Endothelial cell of umbilical vein (primary cell): ENCODE measurements around the gene BRD2. TPM values are rescaled to one million over a fixed set of nuclear protein-coding genes. Genes with fewer than 3 reads are reported as not detected.

Experiments
- BruUV-seq: library from RNA; stranded (reverse); fragments of 400-500 nt; replicated peaks from 2 replicates; lab custom pipeline; 2021; lab: Mats Ljungman, UMichigan
- CTCF ChIA-PET: fragments of 300-600, 350-600 bp; sonication (Branson Sonifier 250); formaldehyde crosslinking; loops from one replicate; lab custom pipeline; 2021; ENCODE audit warnings: antibody characterized with exemption, inconsistent platforms; lab: Charles Lee
- POLR2A ChIA-PET: fragments of 300-600, 350-600 bp; sonication (Branson Sonifier 250); formaldehyde crosslinking; loops from one replicate; lab custom pipeline; 2021; ENCODE audit warnings: antibody characterized with exemption, inconsistent platforms; lab: Charles Lee
- DNase-seq: peaks from one replicate; pipeline ENCODE4 v3.0.0-alpha.2; 2011; ENCODE audit warnings: low read depth, low spot score
- FAIRE-seq: peaks from 2 replicates; lab custom pipeline; 2011; peaks lifted over from hg19 to GRCh38; lab: Jason Lieb, UNC
- H2AFZ ChIP-seq: 2 replicates; pipeline ENCODE4 v1.6.0; 2012; ENCODE audit warnings: low read depth, low read length, control low read depth, inconsistent platforms
- H3K27ac ChIP-seq: 2 replicates; pipeline ENCODE4 v1.5.1; 2011; ENCODE audit warnings: low read depth, mild to moderate bottlenecking, control low read depth, low read length, moderate library complexity; ENCODE audit not compliant: insufficient read depth
- H3K27me3 ChIP-seq, 2 experiments: 2 replicates each; pipeline versions ENCODE4 v1.6.0 to v1.6.1; 2011; ENCODE audit warnings: low read length in 2 of 2, mixed read lengths in 1 of 2; ENCODE audit not compliant: control insufficient read depth in 2 of 2, insufficient read depth in 2 of 2
- H3K36me3 ChIP-seq, 2 experiments: 2 replicates in 1 of 2; 3 replicates in 1 of 2; pipeline ENCODE4 v1.5.1; 2011; ENCODE audit warnings: low read length in 2 of 2, mild to moderate bottlenecking in 1 of 2, moderate library complexity in 1 of 2; ENCODE audit not compliant: control insufficient read depth in 2 of 2, insufficient read depth in 2 of 2; ENCODE audit errors: extremely low read depth in 1 of 2
- H3K4me1 ChIP-seq: 3 replicates; pipeline ENCODE4 v1.5.1; 2011; ENCODE audit warnings: mild to moderate bottlenecking, low read length; ENCODE audit not compliant: control insufficient read depth, insufficient read depth; ENCODE audit errors: extremely low read depth
- H3K4me2 ChIP-seq: 2 replicates; pipeline ENCODE4 v1.6.1; 2011; ENCODE audit warnings: low read length, control low read depth, mixed read lengths; ENCODE audit not compliant: insufficient read depth
- H3K4me3 ChIP-seq, 3 experiments: fragments of 200-600 bp in 1 of 3; sonication (generic), shearing (Covaris generic) in 1 of 3; replicated peaks in 1 of 3; 2 replicates each; pipeline ENCODE4 v1.5.1; 2011 to 2016; ENCODE audit warnings: control low read depth in 3 of 3, low read length in 3 of 3, mild to moderate bottlenecking in 2 of 3, inconsistent platforms in 1 of 3, low read depth in 1 of 3, moderate library complexity in 1 of 3; ENCODE audit not compliant: insufficient read depth in 1 of 3
- H3K79me2 ChIP-seq: 2 replicates; pipeline ENCODE4 v1.6.0; 2012; ENCODE audit warnings: low read length, inconsistent platforms; ENCODE audit not compliant: control insufficient read depth, insufficient read depth
- H3K9ac ChIP-seq: replicated peaks from 2 replicates; pipeline ENCODE3; 2011; ENCODE audit warnings: low read length, control low read depth; ENCODE audit not compliant: insufficient read depth; ENCODE audit errors: extremely low read depth
- H3K9me1 ChIP-seq: replicated peaks from 3 replicates; pipeline ENCODE4 v1.6.0; 2011; ENCODE audit warnings: mild to moderate bottlenecking, low read length; ENCODE audit not compliant: control insufficient read depth, insufficient read depth; ENCODE audit errors: extremely low read depth
- H3K9me3 ChIP-seq: replicated peaks from 2 replicates; pipeline ENCODE4 v1.5.1; 2012; ENCODE audit warnings: low read length, inconsistent platforms; ENCODE audit not compliant: control insufficient read depth, insufficient read depth
- H4K20me1 ChIP-seq: replicated peaks from 2 replicates; pipeline ENCODE3; 2011; ENCODE audit warnings: mild to moderate bottlenecking, low read length; ENCODE audit not compliant: control insufficient read depth, insufficient read depth; ENCODE audit errors: extremely low read depth
- EZH2 ChIP-seq: IDR thresholded peaks from 2 replicates; pipeline ENCODE4 v1.6.1; 2012; ENCODE audit warnings: borderline replicate concordance, low read depth, mild to moderate bottlenecking, moderate library complexity, low read length, inconsistent platforms; ENCODE audit not compliant: severe bottlenecking
- FOS ChIP-seq: IDR thresholded peaks from 2 replicates; pipeline ENCODE4 v1.6.1; 2011; ENCODE audit warnings: mild to moderate bottlenecking, low read length, moderate library complexity, borderline replicate concordance; ENCODE audit not compliant: insufficient read depth
- GATA2 ChIP-seq: IDR thresholded peaks from 2 replicates; pipeline ENCODE4 v1.7.0; 2011; ENCODE audit warnings: low read depth, mild to moderate bottlenecking, moderate library complexity, mixed read lengths, low read length; ENCODE audit not compliant: insufficient read length, insufficient read depth
- JUN ChIP-seq: IDR thresholded peaks from 2 replicates; pipeline ENCODE4 v1.6.1; 2011; ENCODE audit warnings: borderline replicate concordance, low read depth; ENCODE audit not compliant: insufficient read length, insufficient read depth
- MYC ChIP-seq: IDR thresholded peaks from one replicate; pipeline ENCODE4 v1.6.1; 2011; ENCODE audit warnings: mild to moderate bottlenecking, low read depth, low read length
- POLR2A ChIP-seq: IDR thresholded peaks from 2 replicates; pipeline ENCODE4 v1.6.1; 2012; ENCODE audit warnings: low read depth, mild to moderate bottlenecking, control low read depth, low read length
- POLR2AphosphoS5 ChIP-seq: IDR thresholded peaks from 2 replicates; pipeline ENCODE4 v1.6.1; 2012; ENCODE audit warnings: low read depth, mild to moderate bottlenecking, control low read depth, low read length, moderate library complexity; ENCODE audit not compliant: insufficient read depth
- dilution Hi-C: fragments of 300-500 bp; cut with MboI; formaldehyde crosslinking; loops from one replicate; pipeline ENCODE4 v1.15.0; 2019; ENCODE audit warnings: low sequenced_read_pairs; ENCODE audit not compliant: extremely low pct_ligation_motif_present
- intact Hi-C: fragments of 100-400 bp; cut with micrococcal nuclease; formaldehyde crosslinking; loops from one replicate; pipeline ENCODE4 v1.10.0; 2022
- polyA plus RNA-seq, 4 experiments: library from polyadenylated mRNA; depleted of rRNA in 3 of 4; stranded (reverse) in 3 of 4; unstranded in 1 of 4; fragments of >200 nt; gene quantifications; 2 replicates each; pipeline versions ENCODE4 v1.2.1 to v1.2.3, GENCODE V29; 2011 to 2012; ENCODE audit warnings: missing spikeins in 1 of 4
- total RNA-seq: library from RNA; stranded (reverse); gene quantifications from 2 replicates; pipeline ENCODE4 v1.2.3, GENCODE V29; 2021
- TF ChIP-seq, protein P1 (sequence below), 2 donors: IDR thresholded peaks; 1 replicate in 1 of 2; 2 replicates in 1 of 2; pipeline ENCODE4 v1.5.1; 2011; ENCODE audit warnings: low read length in 2 of 2, mild to moderate bottlenecking in 2 of 2, moderate library complexity in 2 of 2, control low read depth in 1 of 2, inconsistent platforms in 1 of 2, low read depth in 1 of 2; ENCODE audit not compliant: insufficient read depth in 1 of 2; ENCODE audit errors: extremely low read depth in 1 of 2
- TF ChIP-seq, protein P2 (sequence below): IDR thresholded peaks from 2 replicates; pipeline ENCODE4 v1.6.1; 2011; ENCODE audit not compliant: insufficient read depth, insufficient read length

Gene BRD2
- total and polyA plus RNA-seq, 2 donors (not counting 3 experiments of a cell fraction or from before 2014, with no cell fraction given), result 131 to 197 TPM

DNA sequence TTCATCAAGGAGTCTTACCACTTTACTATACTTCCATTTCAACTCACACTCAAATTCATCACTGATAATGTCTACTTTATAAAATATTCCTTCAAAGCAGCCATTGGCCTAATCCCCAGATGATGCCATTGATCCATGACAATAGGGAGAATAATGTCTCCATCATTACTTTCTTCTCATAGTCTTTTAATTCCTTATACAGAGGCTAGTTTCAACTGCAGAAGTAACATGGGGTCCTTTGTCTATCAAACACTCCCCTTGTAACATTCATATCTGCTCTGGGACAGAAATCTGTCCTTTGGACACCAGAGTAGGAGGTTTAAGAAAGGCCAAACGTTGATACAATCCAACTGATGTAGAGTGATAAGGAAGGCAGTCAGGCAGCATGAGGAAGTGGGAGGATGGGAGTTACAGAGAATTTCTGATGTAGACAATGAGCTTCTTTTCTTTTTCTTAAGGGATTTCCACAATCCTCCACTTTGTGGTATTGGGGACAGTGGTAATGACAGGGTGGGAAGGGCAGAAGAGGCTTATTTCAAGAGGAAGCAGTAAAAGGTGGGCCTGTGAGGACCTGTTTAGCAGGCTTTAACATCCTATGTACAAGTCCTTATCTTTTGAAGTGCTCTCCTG lies 59.9 kb downstream of the BRD2 start:
- FAIRE-seq (no peak), DNase-seq (no peak)
- H3K27me3 ChIP-seq, result peaks cover 17 to 45% of the 10 kb centered on the region in 2 experiments
- no peaks in the 10 kb centered on the region for H4K20me1 ChIP-seq
- ChIA-PET POLR2A (no interaction called here), CTCF (interaction anchor here (0.6 to 1.6 kb wide), 3 partner anchors 12 to 119 kb away, joined by 3 to 4 read pairs (median 3); partner anchors contain the start of gene HLA-DPA1)
- no peak overlapping the region for H3K4me3 ChIP-seq
- no peaks in the 10 kb centered on the region for H3K4me1 ChIP-seq
- intact Hi-C loops (no loop called here), dilution Hi-C loops (no loop called here)
- BruUV-seq, result no TSS peak
- no peak overlapping the region for H3K9ac ChIP-seq
- H3K79me2 ChIP-seq, result no peaks in the 10 kb centered on the region
- H3K27ac ChIP-seq, result no peak overlapping the region
- no peaks in the 10 kb centered on the region for H3K9me1 ChIP-seq
- no peaks in the 10 kb centered on the region for H3K9me3 ChIP-seq
- H3K36me3 ChIP-seq, result no peaks in the 10 kb centered on the region
- H2AFZ ChIP-seq, result no peak overlapping the region
- TF ChIP-seq MYC (no peak), EZH2 (no peak), GATA2 (no peak), JUN (no peak), POLR2AphosphoS5 (no peak), POLR2A (no peak), FOS (no peak)
- TF ChIP-seq, protein P1, sequence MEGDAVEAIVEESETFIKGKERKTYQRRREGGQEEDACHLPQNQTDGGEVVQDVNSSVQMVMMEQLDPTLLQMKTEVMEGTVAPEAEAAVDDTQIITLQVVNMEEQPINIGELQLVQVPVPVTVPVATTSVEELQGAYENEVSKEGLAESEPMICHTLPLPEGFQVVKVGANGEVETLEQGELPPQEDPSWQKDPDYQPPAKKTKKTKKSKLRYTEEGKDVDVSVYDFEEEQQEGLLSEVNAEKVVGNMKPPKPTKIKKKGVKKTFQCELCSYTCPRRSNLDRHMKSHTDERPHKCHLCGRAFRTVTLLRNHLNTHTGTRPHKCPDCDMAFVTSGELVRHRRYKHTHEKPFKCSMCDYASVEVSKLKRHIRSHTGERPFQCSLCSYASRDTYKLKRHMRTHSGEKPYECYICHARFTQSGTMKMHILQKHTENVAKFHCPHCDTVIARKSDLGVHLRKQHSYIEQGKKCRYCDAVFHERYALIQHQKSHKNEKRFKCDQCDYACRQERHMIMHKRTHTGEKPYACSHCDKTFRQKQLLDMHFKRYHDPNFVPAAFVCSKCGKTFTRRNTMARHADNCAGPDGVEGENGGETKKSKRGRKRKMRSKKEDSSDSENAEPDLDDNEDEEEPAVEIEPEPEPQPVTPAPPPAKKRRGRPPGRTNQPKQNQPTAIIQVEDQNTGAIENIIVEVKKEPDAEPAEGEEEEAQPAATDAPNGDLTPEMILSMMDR (IDR thresholded peaks at IDR 0.05; ENCODE audit: extremely low read depth in 1 of 2, insufficient read depth in 1 of 2, low read depth in 1 of 2, low read length in 2 of 2), result no peak
- TF ChIP-seq, protein P2, sequence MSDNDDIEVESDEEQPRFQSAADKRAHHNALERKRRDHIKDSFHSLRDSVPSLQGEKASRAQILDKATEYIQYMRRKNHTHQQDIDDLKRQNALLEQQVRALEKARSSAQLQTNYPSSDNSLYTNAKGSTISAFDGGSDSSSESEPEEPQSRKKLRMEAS, result no peak
- no peak overlapping the region for H3K4me2 ChIP-seq
